NCI-H345 (cell line): ENCODE data around the gene CDK6.

Experiments
- DNase-seq: peaks from one replicate; lab custom pipeline; 2025; lab: John Stamatoyannopoulos, UW

CDK6 gene

DNA sequence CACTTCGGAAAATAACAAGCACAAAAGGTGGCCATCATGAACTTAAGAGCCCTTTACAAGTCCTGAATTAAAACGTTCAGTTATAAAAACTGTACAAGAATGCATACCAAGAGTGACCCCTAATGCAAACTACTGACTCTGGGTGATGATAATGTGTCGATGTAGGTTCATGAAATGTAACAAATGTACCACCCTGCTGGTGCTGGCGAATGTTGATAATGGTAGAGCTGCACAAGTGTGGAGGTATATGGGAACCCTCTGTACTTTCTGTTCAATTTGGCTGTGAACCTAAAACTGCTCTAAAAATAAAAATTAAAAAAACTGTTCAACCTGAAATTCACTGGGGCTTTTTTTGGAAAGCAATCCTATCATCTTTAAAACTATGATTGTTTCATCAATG lies 249.5 kb downstream of the CDK6 start:
- DNase-seq, result no peak

DNA sequence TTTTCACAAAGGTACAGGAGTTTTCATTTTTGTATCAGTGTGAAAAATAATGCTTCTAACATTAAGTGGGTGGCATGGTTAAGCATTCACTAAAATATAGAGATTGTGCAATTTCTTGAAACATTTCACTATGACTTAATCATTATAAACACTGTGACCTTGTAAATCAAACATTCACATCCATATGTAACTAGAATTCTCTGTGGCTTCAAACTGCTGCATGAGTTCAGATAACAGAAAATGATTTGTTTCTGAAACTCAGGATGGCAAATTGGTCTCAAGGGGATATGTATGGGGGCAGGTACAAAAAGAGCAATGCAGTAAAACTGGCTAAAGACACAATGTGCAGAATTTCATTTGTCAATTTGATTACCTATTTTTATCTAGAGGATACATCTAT lies 250.0 kb downstream of the CDK6 start:
- DNase-seq, result no peak

DNA sequence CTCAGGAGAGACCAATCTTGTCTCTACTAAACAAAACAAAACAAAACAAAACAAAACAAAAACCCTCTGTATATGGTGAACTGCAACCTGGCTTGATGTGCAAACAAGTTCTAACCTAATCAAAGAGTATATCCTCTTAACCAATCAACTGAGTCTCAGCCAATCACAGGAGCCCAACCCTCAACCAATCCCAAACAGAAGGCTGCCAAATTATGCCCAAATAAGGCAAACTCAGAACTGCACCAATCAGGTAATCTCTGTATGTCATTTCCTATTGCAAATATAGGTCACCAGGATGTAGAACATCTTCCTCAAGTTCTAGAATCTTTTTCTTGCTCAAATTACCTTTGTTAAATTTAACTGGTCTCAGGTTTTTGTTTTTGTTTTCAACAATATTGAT lies 251.4 kb downstream of the CDK6 start:
- no peak for DNase-seq

DNA sequence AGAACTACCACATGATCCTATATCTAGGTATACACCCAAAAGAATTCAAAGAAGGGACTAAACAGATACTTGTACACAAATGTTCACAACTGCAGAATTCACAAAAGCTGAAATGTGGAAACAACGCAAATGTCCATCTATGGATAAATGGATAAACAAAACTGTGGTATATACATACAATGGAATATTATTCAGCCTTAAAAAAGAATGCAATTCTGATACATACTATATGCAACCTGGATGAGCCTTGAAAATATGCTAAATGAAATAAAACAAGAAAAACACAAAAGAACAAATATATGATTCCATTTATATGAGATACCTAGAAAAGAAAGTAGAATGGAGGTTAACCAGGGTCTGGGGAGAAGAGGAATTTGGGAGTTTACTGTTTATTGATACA lies 253.4 kb downstream of the CDK6 start:
- DNase-seq, result no peak

DNA sequence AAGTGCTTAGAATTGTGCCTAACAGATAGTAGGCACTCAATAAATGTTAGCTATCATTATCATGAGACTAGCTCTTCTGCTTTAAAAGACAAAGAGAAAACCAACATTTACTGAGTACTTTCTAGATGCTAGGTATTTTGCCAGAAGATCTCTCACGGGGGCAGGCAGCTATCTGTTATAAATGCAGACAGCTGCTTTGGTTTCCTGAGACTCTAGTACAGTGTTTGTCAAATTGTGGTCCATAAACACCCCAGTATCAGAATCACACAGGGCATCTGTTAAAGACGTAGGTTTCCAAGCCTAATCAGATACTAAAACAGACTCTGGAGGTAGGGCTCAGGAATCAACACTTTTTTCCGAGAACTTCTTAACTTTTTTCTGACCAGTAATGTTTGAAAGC lies 260.1 kb downstream of the CDK6 start:
- DNase-seq, result no peak

DNA sequence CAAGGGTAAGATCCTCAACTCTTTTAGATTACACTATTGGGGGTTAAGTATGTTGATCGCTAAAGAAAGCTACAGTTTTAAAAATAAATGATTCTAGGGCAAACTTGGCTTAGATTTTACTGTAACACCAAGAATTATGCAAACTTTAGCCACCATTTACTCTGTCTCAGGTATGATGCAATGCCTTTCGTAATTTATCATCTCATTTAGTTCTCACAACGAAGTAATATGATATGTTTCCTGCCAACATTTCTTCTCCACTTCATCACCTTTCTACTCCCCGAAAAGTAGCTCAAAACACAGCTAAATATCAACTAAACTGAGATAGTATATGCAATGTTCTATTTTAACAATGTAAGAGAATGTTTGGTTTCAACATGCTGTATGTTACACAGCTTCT lies 267.2 kb downstream of the CDK6 start:
- no peak for DNase-seq

DNA sequence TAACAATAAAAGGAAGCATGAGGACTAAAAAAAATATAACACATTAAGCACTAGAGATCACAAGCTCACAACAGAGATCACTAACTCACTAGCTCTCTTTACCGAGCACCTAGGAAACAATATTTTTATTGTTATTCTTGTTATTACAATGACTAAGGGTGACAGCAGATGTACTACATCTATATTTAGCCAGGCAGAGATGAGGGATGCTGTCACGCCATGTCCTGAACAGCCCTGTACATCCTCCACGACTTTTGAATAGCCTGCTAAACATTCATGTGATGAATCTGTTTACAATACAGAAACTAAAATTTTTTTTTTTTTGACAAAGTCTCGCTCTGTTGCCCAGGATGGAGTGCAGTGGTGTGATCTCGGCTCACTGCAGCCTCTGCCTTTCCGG lies 268.9 kb downstream of the CDK6 start:
- DNase-seq, result no peak

DNA sequence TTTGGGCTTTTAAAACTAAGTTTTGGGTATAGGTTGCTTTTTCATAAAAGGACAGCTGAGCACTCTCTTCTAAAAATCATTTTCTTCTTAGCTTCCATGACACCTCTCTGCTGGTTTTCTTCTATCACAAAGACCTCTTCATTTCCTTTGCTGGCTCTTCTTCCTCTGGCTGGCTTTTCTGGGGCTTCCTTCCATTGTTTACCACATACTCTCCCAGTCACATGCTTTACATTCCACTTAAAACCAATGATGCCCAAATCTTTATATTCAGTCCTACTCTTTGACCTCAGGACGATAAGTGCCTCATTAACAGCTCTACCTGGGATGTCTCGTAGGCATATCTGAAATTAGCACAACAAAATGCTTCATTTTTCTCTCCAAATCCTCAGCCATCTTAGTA lies 273.0 kb downstream of the CDK6 start:
- DNase-seq, result no peak

DNA sequence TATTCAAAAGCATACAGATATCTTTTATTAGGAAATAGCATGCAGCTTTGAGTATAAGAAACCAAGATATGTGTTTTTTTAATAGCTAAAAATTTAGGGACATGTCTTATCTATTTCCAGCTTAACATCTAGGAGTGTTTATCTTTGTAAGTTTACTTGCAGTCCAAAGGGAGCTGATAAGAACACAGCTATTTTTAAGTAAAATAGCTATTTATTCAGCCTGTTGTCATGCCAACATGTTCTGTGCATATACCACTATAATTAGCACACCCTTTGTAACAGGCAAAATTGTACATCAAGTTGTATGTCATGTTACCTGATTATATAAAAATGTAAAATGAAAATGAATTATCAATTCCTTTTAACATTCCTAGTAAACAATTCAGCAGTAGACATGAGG lies 275.8 kb downstream of the CDK6 start:
- no peak for DNase-seq

DNA sequence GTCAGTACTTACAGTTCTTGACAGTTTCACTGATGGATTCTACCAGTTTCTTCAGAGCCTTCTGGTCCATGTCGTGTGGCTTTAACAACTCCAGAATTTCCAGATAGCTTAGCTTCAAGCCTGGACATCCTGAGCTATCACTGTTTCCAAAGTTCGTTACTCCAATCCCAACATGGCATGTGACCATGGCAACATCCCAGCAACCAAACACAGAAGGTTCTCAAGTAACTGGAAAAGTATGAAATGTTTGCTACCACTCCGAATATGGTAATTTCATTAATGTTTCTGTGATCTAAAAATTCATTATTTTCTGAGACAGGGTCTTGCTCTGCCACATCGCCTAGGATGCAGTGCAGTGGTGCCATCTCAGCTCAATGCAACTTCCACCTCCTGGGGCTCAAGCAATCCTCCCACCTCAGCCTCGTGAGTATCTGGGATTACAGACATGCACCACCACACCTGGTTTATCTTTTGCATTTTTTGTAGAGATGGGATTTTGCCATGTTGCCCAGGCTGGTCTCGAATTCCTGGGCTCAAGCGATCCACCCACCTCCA lies 278.5 kb downstream of the CDK6 start:
- DNase-seq, result no peak

DNA sequence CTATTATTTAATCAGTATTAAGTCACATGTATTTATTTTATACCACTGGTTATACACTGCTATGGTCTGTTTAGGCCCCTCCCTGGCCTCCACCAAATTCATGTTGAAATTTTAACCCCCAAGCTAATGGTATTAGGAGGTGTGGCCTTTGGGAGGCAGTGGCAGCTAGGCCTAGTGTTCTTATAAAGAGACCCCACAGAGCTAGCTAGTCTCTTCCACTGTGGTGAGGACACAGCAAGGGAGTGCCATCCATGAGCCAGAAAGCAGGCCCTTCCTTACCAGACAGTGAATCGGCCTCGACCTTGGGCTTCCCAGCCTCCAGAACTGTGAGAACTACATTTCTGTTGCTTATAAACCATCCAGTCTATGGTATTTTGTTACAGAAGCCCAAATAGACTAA lies 279.1 kb downstream of the CDK6 start:
- no peak for DNase-seq
